Neural cell (in vitro differentiated cells): ENCODE results near the gene NBEA.

Experiments
- EZH2 ChIP-seq: fragments of 200-600, 300-800 bp; shearing (Covaris generic), sonication (generic); IDR thresholded peaks from 2 replicates; pipeline ENCODE4 v1.6.1; 2014; ENCODE audit warnings: antibody characterized with exemption, low read length, borderline replicate concordance, mild to moderate bottlenecking; ENCODE audit not compliant: insufficient read depth, poor library complexity, severe bottlenecking
- MXI1 ChIP-seq: fragments of 450-650 bp; conservative IDR thresholded peaks from 2 replicates; pipeline ENCODE4 v1.6.1; 2014; ENCODE audit warnings: antibody characterized with exemption, mild to moderate bottlenecking; ENCODE audit not compliant: poor library complexity, severe bottlenecking
- POLR2AphosphoS5 ChIP-seq: IDR thresholded peaks from 2 replicates; pipeline ENCODE4 v1.6.1; 2012
- TF ChIP-seq, protein P1 (sequence below): fragments of 450-650 bp; IDR thresholded peaks from 2 replicates; pipeline ENCODE4 v1.5.1; 2014; ENCODE audit warnings: antibody characterized with exemption, mild to moderate bottlenecking, moderate library complexity; ENCODE audit not compliant: poor library complexity, severe bottlenecking
- TF ChIP-seq, protein P2 (sequence below): IDR thresholded peaks from 2 replicates; pipeline ENCODE4 v1.6.1; 2012; ENCODE audit warnings: borderline replicate concordance

DNA sequence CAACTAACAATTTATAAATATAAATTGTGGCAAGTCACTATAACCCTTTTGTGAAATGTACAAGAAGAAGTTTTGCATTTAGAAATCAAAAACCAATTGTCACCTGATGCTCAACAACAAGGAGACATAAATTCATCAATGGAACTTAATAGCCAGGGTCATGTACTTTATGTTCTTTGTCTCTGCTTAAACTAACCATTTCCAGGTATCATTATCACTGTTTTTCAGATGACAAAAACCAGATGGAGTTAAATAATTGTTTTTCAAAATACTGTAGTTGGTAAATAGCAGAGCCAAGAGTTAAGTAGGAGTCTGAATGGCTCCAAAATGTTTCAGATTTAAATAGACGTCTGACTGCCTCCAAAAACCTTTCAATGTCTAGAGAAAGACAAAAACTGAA is 606.7 kb downstream of the NBEA start:
- TF ChIP-seq, protein P1, sequence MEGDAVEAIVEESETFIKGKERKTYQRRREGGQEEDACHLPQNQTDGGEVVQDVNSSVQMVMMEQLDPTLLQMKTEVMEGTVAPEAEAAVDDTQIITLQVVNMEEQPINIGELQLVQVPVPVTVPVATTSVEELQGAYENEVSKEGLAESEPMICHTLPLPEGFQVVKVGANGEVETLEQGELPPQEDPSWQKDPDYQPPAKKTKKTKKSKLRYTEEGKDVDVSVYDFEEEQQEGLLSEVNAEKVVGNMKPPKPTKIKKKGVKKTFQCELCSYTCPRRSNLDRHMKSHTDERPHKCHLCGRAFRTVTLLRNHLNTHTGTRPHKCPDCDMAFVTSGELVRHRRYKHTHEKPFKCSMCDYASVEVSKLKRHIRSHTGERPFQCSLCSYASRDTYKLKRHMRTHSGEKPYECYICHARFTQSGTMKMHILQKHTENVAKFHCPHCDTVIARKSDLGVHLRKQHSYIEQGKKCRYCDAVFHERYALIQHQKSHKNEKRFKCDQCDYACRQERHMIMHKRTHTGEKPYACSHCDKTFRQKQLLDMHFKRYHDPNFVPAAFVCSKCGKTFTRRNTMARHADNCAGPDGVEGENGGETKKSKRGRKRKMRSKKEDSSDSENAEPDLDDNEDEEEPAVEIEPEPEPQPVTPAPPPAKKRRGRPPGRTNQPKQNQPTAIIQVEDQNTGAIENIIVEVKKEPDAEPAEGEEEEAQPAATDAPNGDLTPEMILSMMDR, result no peak
- TF ChIP-seq, protein P2, sequence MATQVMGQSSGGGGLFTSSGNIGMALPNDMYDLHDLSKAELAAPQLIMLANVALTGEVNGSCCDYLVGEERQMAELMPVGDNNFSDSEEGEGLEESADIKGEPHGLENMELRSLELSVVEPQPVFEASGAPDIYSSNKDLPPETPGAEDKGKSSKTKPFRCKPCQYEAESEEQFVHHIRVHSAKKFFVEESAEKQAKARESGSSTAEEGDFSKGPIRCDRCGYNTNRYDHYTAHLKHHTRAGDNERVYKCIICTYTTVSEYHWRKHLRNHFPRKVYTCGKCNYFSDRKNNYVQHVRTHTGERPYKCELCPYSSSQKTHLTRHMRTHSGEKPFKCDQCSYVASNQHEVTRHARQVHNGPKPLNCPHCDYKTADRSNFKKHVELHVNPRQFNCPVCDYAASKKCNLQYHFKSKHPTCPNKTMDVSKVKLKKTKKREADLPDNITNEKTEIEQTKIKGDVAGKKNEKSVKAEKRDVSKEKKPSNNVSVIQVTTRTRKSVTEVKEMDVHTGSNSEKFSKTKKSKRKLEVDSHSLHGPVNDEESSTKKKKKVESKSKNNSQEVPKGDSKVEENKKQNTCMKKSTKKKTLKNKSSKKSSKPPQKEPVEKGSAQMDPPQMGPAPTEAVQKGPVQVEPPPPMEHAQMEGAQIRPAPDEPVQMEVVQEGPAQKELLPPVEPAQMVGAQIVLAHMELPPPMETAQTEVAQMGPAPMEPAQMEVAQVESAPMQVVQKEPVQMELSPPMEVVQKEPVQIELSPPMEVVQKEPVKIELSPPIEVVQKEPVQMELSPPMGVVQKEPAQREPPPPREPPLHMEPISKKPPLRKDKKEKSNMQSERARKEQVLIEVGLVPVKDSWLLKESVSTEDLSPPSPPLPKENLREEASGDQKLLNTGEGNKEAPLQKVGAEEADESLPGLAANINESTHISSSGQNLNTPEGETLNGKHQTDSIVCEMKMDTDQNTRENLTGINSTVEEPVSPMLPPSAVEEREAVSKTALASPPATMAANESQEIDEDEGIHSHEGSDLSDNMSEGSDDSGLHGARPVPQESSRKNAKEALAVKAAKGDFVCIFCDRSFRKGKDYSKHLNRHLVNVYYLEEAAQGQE, result no peak
- TF ChIP-seq EZH2 (no peak), POLR2AphosphoS5 (no peak), MXI1 (no peak)
